HG03039 (cell line): ENCODE data around the gene APOB.
A peak's percentile ranks its signal among the peaks of the same experiment; 100 is the strongest.

Experiments
- ATAC-seq: cut with Tn5 transposase; IDR thresholded peaks from one replicate; pipeline ENCODE4 v1.9.1; 2021; ENCODE audit warnings: mild to moderate bottlenecking, moderate library complexity; ENCODE audit not compliant: unreplicated experiment

APOB gene

DNA sequence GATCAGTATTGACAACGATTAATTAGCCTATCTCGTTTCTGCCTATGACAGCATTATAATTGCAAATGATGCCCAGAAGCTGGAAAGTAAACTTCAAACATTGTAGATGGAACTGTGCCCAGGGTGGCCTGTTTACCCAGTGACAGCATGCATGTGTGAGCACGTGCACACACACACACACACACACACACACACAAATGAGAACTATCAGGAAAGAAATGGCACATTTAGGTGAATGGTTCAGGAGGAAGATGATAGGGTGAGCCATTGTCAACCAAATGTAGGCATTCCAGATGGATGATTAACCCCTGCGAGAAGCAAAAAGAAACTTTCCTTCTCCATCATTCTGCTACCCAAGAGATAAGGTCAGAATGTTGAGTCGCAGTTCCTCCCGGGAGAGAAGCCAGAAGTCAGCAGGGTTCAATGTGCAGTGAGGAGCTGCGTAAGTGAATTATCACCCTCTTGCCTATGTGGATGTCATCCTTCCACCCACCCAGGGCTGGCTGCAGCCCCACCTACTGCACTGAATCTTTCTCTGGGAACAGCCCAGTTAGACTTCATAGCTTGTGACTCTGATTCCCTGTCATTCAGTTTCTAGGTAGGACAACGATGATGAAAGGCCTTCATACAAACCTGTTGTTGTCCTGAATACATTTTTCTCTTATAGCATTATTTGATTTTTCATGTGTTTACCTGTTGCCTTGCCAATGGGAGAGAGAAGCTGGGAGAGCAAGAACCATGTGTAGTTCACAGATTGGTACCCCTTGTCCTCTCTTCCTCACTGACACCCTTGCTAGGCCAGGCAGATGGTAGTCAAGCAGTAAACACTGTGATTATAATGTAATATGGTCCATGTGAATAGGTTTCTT lies 3.5 kb upstream of the APOB start:
- no peak for ATAC-seq

DNA sequence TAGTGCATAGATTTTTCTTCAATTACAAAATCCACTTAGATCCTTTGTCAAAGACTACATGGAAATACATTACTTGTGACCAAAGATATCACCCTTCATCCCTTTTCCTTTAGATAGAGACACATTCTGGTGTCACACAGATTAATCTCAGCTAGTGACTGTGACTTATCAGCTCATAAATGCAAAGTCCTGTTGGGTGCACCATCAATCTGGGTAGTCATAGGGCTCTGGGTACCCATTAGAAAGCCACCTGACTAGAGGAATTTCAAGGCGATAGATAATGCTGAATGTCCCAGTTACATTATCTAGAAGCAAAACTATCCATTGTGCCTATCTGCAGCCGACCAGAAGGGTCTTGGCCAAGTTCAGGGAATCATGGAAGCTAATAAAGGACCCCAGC lies 2.6 kb upstream of the APOB start:
- ATAC-seq = no peak

GRCh38 chr2:21044694-21045371 lies 960 bp upstream of the APOB start:
- no peak for ATAC-seq

DNA sequence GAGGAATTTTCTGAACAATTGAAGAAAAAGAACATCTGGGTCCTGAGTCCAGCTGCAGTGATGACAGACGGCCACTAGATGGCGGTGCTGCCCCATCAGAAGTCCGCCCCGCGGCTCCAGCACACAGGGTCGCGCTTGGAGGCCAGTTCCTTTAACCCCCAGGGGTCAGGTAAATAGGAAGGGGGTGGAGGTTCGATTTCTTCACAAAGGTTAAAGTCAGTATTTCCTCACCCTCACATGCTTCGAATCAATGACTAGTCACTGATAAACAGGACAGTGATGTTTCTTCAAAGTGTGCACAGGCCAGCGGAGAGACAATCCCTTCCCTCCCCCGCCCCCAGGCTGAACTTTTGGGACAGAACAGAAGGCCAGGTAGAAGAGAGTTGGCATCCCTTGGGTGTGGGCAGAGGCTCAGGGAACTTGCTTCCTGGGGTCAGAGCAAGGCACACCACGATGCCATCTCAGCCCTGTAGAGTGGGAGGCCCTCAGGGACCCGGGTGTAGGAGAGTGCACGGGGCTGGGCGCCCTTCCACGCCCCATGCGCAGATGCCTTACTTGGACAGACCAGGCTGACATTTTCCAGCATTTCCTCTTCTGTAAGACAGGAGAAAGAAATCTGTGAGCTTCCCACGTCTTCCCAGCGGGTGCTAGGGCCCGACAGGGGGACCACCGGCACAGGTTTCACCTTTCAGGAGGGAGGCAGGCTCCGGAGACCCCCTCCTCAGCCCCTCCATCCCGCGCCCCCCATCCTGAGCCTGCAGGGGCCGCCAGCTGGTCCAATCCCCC lies 722 bp downstream of the APOB start:
- ATAC-seq = peak; percentile 78

DNA sequence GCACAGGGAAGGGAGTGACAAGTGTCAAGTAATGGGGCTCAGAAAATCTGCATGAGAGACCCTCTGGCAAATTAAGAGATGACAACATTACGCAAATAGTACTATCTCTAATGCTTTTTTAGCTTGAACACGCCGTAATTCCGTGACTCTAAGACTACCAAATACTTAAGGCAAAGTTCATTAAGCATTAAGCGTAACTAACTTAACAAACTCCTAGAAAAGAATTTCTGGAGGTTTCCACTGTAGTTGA lies 1.2 kb downstream of the APOB start:
- no peak for ATAC-seq

DNA sequence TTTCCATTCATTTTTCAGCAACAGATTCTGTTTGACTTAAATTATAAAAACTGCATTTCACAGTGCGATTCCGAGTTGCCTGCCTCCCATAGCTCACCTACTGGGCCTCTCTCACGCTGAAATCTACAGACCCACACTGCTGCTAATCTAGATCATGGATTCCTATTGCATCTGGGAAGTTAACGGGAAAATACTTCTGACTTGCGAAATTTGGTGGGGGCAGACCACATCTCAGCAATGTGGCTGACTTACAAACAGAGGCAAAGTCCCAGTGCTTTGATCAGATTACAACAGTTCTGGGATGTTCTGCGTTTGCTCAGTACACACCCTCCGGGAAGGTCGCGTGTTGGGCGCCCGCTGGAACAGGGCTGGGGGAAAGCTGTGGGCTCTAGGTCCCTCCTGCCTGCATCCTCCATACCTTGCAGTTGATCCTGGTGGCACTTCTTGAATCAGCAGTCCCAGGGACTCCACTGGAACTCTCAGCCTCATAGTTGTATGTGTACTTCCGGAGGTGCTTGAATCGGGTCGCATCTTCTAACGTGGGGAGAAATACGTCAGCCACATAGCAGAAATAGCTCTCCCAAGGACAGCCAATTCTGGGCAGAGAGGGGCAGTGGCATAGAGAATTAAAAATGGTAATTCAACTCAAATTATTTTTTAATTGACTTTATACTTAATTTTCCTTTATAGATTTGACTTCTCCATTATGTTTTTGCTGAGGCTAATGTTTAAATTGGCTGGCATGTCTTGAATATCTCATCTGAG lies 1.7 kb downstream of the APOB start:
- no peak for ATAC-seq

DNA sequence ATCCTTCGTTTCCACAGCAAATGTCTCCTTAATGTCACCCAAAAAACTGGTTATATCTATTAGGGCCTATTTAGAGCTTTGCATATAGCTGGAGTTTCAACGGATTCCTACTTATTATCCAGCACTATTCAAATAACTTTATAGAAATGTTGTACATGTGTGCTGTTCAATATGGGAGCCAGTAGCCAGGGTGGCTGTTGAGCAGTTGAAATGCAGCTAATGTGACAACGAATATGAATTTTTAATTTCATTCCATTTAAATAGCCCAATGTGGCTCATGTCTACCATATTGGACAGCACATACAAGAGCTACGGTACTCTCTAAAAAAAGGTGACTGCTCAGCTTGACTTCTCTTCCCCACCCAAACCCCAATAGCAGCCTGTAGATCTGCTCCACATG lies 2.4 kb downstream of the APOB start:
- no peak for ATAC-seq

GRCh38 chr2:21040468-21041377 lies 3.1 kb downstream of the APOB start:
- ATAC-seq = no peak

GRCh38 chr2:21039979-21040467 lies 3.9 kb downstream of the APOB start:
- no peak for ATAC-seq

DNA sequence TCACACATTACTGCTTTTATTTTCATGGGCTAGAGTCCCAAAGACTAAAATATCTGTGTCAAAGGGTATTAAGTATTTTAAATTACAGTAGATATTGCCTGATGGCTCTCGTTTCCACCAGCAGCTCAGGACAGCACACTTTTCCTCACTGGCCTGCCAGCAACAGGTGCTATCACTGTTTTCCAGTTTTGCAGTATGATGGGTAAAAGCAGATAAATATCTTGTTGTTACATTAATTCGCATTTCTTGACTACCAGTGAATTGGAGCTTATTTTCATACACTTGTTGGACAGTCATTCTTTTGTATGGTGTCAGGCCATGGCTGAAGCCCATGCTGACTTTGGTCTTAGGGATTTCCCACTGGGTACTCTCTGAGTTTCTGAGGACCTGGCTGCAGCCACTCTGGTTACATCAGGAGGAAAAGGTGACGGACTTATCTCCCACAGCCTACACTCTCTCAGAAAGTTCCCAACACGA lies 4.8 kb downstream of the APOB start:
- ATAC-seq = no peak

- no peak for ATAC-seq
Measured at GRCh38 chr2:21038403-21039073, 5.3 kb downstream of the APOB start.

DNA sequence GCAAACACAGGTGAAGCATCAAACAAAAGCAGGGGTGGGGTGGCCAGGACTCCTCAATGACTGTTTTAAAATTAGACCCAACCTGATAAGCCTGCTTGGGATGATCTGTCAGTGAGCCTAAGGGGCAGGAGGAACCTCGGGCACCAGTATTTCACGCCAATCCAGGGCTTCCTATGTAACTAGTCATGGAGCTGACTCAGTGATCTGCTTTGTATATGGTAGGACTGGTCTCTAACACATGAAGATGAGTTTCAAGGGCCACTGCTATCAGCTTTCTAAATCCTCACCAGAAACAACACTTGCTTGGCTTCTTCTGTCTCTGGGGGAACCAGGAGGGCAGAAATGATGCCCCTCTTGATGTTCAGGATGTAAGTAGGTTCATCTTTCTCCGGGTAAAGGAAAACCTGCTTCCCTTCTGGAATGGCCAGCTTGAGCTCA lies 6.2 kb downstream of the APOB start:
- no peak for ATAC-seq

DNA sequence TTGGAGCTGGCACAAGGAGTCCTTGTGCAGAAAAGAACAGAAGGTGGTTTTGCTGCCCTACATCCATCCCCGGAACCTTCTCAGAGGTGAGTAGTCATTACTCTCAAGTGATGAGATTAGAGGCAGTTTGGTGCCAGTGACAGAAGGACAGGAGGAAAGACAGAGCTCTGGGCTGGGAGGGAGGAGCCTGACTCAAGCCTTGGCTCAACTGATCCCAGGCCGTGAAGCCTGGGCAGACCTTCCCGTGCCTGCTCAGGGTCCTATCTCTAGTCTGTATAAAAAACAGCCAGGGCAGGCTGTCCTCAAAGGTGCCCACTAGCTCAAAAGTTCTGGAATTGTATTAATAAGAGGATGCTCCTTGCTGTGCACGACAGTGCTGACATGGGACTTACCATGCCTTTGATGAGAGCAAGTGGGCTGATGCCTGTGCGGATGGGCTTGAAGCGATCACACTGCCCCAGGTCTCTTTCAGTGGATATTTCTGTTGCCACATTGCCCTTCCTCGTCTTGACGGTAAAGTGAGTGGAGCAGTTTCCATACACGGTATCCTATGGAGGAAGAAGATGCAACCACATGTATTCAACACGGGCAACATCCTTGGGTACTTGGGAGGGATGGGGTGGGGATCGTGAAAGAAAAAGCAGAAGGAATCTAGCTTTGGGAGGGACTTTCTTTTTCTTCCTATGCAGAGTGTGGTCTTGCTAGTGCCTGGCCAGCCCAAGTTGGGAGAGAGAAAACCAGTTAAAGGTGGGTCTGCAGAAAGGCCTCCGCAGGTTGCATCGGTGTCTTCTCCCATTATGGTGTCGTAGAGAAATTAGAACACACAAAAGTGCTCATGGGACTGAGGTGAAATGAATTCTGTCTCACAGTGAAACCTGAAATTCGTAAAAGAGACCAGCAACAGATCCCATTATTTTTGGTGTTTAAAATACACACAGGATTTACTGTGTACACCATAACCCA lies 6.9 kb downstream of the APOB start:
- ATAC-seq = no peak

GRCh38 chr2:21035974-21036707 lies 7.7 kb downstream of the APOB start:
- no peak for ATAC-seq

GRCh38 chr2:21035282-21035973 lies 8.4 kb downstream of the APOB start:
- no peak for ATAC-seq

DNA sequence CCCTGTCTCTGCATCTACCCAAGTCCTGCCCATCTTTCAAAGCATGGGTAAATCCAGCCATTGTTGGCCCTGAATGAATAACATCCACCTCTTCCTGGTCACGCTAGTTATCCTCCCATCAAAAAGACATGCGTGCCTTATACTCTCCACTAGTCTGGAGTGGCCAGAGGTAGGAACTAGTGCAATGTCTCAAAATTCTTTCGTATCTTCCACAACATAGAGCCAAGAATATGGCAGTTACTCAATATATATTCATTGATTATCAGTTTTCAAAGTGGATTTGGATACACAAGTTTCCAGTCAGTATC lies 8.9 kb downstream of the APOB start:
- ATAC-seq = no peak
